Measurements from ENCODE around the gene STARD5.

DNA sequence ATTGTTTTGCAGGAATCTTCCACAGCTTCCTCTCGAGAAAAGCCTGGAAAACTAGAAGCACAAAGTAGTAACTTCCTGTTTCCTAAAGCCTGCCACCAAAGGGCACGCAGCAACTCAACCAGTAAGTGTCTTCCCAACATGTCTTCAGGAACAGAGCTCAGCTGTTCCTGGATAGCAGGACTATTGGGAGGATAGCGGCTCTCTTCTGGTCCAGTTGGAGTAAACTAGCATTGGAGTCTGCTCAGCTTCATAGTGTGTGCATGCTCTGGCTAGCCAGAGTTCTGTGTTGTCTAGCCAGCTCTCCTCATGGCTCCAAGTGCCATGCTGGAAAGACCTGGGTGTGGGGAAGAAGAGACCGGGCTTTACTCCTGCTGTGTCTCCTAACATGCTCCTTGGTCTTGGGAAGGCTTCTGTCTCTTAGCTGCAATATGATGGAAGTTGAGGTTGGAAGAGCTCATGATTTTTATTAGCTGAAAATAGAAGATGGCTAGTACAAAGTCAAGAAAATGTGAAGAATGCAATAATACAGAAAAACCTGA is 64.1 kb downstream of the STARD5 start:
- TF ChIP-seq, protein P1, sequence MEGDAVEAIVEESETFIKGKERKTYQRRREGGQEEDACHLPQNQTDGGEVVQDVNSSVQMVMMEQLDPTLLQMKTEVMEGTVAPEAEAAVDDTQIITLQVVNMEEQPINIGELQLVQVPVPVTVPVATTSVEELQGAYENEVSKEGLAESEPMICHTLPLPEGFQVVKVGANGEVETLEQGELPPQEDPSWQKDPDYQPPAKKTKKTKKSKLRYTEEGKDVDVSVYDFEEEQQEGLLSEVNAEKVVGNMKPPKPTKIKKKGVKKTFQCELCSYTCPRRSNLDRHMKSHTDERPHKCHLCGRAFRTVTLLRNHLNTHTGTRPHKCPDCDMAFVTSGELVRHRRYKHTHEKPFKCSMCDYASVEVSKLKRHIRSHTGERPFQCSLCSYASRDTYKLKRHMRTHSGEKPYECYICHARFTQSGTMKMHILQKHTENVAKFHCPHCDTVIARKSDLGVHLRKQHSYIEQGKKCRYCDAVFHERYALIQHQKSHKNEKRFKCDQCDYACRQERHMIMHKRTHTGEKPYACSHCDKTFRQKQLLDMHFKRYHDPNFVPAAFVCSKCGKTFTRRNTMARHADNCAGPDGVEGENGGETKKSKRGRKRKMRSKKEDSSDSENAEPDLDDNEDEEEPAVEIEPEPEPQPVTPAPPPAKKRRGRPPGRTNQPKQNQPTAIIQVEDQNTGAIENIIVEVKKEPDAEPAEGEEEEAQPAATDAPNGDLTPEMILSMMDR (IDR thresholded peaks at IDR 0.05) = no peak
- TF ChIP-seq POLR2A (IDR thresholded peaks at IDR 0.05) = no peak
